Epithelial cell of proximal tubule (primary cell): Measurements from ENCODE around the gene ZFP36L2. TPM values are rescaled to one million over a fixed set of nuclear protein-coding genes. Genes with fewer than 3 reads are reported as not detected.

Experiments
- DNase-seq: peaks from one replicate; pipeline ENCODE4 v3.0.0-alpha.2; 2011; ENCODE audit warnings: low read depth
- H3K4me3 ChIP-seq: 2 replicates; pipeline ENCODE4 v1.5.1; 2011; ENCODE audit warnings: low read depth, mild to moderate bottlenecking, low read length
- CTCF ChIP-seq: conservative IDR thresholded peaks from 2 replicates; pipeline ENCODE4 v1.5.1; 2012; ENCODE audit warnings: low read depth, mild to moderate bottlenecking, low read length
- total RNA-seq: library from RNA; depleted of rRNA; stranded (reverse); fragments of >200 nt; gene quantifications from 2 replicates; pipeline ENCODE4 v1.2.3, GENCODE V29; 2015

The ZFP36L2 gene
- total RNA-seq, 1 donor from 2014 or later = 10.5 TPM

DNA sequence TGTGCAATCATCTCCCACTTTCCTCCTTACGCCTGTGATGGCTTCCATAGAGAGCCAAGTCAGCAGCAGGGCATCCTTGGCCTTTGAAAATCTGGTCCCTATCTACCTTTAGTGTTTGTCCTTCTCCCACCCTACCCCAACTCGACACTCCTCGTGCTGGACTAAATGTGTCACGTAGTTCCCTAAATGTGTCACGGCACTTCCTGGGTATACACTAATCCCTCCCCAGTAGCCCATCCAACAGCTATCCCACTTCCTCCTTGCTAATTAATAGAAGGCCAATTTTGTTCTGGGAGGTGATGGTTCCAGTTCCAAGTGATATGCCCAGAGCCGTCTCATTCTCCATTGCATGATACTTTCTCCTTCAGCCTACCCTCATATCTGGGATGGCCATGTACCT lies 36.5 kb upstream of the ZFP36L2 start:
- TF ChIP-seq CTCF = no peak
- H3K4me3 ChIP-seq = no peak overlapping the region
- no peak for DNase-seq

DNA sequence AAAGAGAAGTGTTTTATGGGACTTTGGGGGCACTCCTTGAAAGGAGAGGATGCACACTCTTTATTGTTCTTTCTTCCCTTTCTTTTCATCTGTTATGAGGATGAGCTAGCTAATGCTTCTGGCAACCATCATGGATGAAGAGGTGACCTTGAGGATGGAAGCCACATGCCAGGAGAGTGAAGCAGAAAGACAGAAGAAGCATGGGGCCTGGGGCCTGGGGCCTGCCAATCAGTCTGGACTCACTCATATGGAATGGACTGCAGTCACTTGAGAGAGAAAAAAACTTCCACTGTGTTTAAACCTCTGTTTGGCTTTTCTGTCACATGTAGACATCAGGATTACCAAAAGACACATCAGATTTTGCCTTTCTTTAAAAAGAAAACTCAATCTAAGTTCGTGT lies 35.8 kb upstream of the ZFP36L2 start:
- no peak for DNase-seq
- H3K4me3 ChIP-seq = no peak overlapping the region
- TF ChIP-seq CTCF = no peak

- no peak for TF ChIP-seq CTCF
- DNase-seq = no peak
These were observed 33.1 kb upstream of the ZFP36L2 start for GRCh38 chr2:43259512-43259911.

DNA sequence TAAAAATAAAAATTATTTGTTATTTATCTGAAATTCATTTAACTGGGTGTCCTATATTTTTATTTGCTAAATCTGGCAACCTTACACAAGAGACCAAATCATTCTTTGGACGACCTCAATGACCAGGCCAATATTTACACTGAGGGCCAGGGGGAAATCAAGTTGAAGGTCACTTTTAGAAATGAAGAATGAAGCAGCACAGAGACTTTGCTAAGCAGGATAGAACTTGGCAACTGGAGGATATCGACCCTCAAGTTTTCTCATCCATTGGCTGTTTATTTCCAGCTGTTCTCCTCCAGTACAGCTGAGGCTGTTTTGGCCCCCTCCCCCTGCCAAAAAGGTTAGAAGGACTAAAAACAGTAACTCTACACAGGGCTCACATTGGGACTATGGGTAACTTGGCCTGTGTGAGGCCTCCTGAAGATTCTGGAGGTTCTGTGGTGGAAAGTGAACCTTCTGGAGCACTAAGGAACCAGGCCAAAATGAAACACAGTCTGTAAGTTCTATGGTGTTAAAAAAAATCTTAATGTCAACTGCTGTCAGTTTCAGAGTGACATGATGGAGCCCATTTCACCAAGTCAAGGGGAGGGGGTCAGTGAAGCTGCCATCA lies 32.2 kb upstream of the ZFP36L2 start:
- TF ChIP-seq CTCF = no peak
- H3K4me3 ChIP-seq = no peak overlapping the region

More at GRCh38 chr2:43259512-43259911, 33.1 kb upstream of the ZFP36L2 start:
- H3K4me3 ChIP-seq = no peak overlapping the region

DNA sequence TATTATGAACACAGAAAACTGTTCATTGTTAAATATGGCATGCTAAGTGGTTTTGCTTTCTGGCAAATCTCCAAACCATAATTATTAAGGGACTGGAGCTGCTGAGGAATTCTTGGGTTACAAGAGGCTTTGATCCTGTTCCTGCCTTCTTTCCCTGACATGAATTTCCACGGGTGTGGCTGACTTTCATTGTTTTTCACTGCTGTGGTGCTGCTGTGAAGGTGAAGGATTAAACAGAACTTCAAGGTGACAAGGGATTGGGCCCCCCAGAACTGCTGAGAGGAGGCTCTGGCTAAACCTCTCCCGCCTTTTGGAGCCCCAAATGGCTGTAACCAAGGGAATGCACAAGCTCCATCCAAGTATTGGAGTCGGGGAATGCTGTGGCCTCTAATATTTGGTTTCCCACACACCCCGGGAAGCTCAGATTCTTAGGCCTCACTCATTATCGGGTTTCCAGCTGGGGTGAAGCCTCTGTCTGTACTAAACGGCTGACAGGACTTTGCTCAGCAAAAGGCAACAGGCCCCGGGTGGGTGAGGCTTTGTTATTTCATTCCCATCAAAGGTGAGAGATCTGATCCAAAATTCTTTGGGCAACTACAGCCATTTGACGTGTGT lies 29.0 kb upstream of the ZFP36L2 start:
- no peak for TF ChIP-seq CTCF
- no peak overlapping the region for H3K4me3 ChIP-seq
- DNase-seq = no peak

More for the DNA sequence above, 32.2 kb upstream of the ZFP36L2 start:
- DNase-seq = no peak

- no peak for DNase-seq
- no peak overlapping the region for H3K4me3 ChIP-seq
- no peak for TF ChIP-seq CTCF
These were observed 27.9 kb upstream of the ZFP36L2 start for GRCh38 chr2:43254331-43254730.
